Astrocyte (in vitro differentiated cells and primary cell): ENCODE data around the gene TIMM21. TPM values are rescaled to one million over a fixed set of nuclear protein-coding genes. Genes with fewer than 3 reads are reported as not detected.

ENCODE experiments used
- DNase-seq: peaks from one replicate; pipeline ENCODE4 v3.0.0-alpha.2; 2010; ENCODE audit warnings: low read depth
- FAIRE-seq: peaks from 2 replicates; lab custom pipeline; 2011; peaks lifted over from hg19 to GRCh38; lab: Jason Lieb, UNC
- H2AFZ ChIP-seq: 2 replicates; pipeline ENCODE4 v1.6.0; 2012; ENCODE audit warnings: low read depth, low read length, inconsistent platforms
- H3K27ac ChIP-seq: 2 replicates; pipeline ENCODE4 v1.5.1; 2011; ENCODE audit warnings: low read depth, low read length, inconsistent platforms
- H3K27me3 ChIP-seq: 2 replicates; pipeline ENCODE4 v1.6.0; 2011; ENCODE audit warnings: low read length, inconsistent platforms; ENCODE audit not compliant: insufficient read depth
- H3K36me3 ChIP-seq: 2 replicates; pipeline ENCODE4 v1.5.1; 2011; ENCODE audit warnings: low read length, inconsistent platforms; ENCODE audit not compliant: insufficient read depth
- H3K4me1 ChIP-seq: 2 replicates; pipeline ENCODE4 v1.5.1; 2011; ENCODE audit warnings: low read length, inconsistent platforms; ENCODE audit not compliant: insufficient read depth
- H3K4me2 ChIP-seq: 2 replicates; pipeline ENCODE4 v1.6.0; 2012; ENCODE audit warnings: low read length, inconsistent platforms
- H3K4me3 ChIP-seq: 2 replicates; pipeline ENCODE4 v1.5.1; 2011; ENCODE audit warnings: low read depth, mild to moderate bottlenecking, low read length, inconsistent platforms; ENCODE audit not compliant: insufficient read depth
- H3K79me2 ChIP-seq: 2 replicates; pipeline ENCODE4 v1.6.0; 2012; ENCODE audit warnings: mild to moderate bottlenecking, low read length, inconsistent platforms; ENCODE audit not compliant: insufficient read depth
- H3K9ac ChIP-seq: 2 replicates; pipeline ENCODE4 v1.6.0; 2012; ENCODE audit warnings: mild to moderate bottlenecking, low read length, inconsistent platforms
- H3K9me3 ChIP-seq: 2 replicates; pipeline ENCODE4 v1.5.1; 2012; ENCODE audit warnings: low read depth, mild to moderate bottlenecking, low read length, inconsistent platforms; ENCODE audit not compliant: insufficient read depth
- H4K20me1 ChIP-seq: 2 replicates; pipeline ENCODE4 v1.6.0; 2012; ENCODE audit warnings: low read length, inconsistent platforms; ENCODE audit not compliant: insufficient read depth
- H3K27ac Mint-ChIP-seq: one replicate; pipeline ENCODE4 v1.8.0; 2021; ENCODE audit warnings: mild to moderate bottlenecking, mixed read lengths; ENCODE audit not compliant: unreplicated experiment
- H3K27me3 Mint-ChIP-seq: one replicate; pipeline ENCODE4 v1.8.0; 2021; ENCODE audit warnings: low read depth, mixed read lengths; ENCODE audit not compliant: unreplicated experiment
- H3K36me3 Mint-ChIP-seq: one replicate; pipeline ENCODE4 v1.8.0; 2021; ENCODE audit warnings: low read depth, mixed read lengths; ENCODE audit not compliant: unreplicated experiment
- H3K4me1 Mint-ChIP-seq: one replicate; pipeline ENCODE4 v1.8.0; 2021; ENCODE audit warnings: low read depth, mixed read lengths; ENCODE audit not compliant: unreplicated experiment
- H3K4me3 Mint-ChIP-seq: one replicate; pipeline ENCODE4 v1.8.0; 2021; ENCODE audit warnings: mild to moderate bottlenecking, moderate library complexity, mixed read lengths; ENCODE audit not compliant: unreplicated experiment
- H3K9me3 Mint-ChIP-seq: one replicate; pipeline ENCODE4 v1.8.0; 2021; ENCODE audit warnings: mild to moderate bottlenecking, mixed read lengths; ENCODE audit not compliant: unreplicated experiment
- EZH2 ChIP-seq: IDR thresholded peaks from 2 replicates; pipeline ENCODE4 v1.6.1; 2012; ENCODE audit warnings: mild to moderate bottlenecking, low read length, inconsistent platforms; ENCODE audit not compliant: insufficient read depth
- total RNA-seq: library from RNA; stranded (reverse); gene quantifications from 2 replicates; pipeline ENCODE4 v1.2.1, GENCODE V29; 2021
- TF ChIP-seq, protein P1 (sequence below): IDR thresholded peaks from 2 replicates; pipeline ENCODE4 v1.5.1; 2011; ENCODE audit warnings: low read depth, mild to moderate bottlenecking, inconsistent platforms, low read length, moderate library complexity; ENCODE audit not compliant: insufficient read depth

Gene TIMM21
- total RNA-seq, 1 donor from 2014 or later: 25.1 TPM

- Histone ChIP-seq H3K4me2 (peak overlapping the region; percentile 100), H3K4me3 (peak overlapping the region; percentile 98), H3K4me1 (peaks cover 12% of the 10 kb centered on the region), H3K27me3 (no peaks in the 10 kb centered on the region), H2AFZ (no peak overlapping the region), H3K36me3 (peaks cover 4% of the 10 kb centered on the region), H4K20me1 (peaks cover 7% of the 10 kb centered on the region), H3K9me3 (no peaks in the 10 kb centered on the region), H3K79me2 (peaks cover 63% of the 10 kb centered on the region), H3K9ac (no peak overlapping the region), H3K27ac (no peak overlapping the region)
- H3K36me3 Mint-ChIP-seq: peaks cover 4% of the 10 kb centered on the region
- H3K27me3 Mint-ChIP-seq: no peaks in the 10 kb centered on the region
- TF ChIP-seq, protein P1, sequence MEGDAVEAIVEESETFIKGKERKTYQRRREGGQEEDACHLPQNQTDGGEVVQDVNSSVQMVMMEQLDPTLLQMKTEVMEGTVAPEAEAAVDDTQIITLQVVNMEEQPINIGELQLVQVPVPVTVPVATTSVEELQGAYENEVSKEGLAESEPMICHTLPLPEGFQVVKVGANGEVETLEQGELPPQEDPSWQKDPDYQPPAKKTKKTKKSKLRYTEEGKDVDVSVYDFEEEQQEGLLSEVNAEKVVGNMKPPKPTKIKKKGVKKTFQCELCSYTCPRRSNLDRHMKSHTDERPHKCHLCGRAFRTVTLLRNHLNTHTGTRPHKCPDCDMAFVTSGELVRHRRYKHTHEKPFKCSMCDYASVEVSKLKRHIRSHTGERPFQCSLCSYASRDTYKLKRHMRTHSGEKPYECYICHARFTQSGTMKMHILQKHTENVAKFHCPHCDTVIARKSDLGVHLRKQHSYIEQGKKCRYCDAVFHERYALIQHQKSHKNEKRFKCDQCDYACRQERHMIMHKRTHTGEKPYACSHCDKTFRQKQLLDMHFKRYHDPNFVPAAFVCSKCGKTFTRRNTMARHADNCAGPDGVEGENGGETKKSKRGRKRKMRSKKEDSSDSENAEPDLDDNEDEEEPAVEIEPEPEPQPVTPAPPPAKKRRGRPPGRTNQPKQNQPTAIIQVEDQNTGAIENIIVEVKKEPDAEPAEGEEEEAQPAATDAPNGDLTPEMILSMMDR: no peak
- no peak for TF ChIP-seq EZH2
- H3K4me3 Mint-ChIP-seq: peak overlapping the region; percentile 92
- no peak overlapping the region for H3K27ac Mint-ChIP-seq
- DNase-seq: no peak
- no peaks in the 10 kb centered on the region for H3K9me3 Mint-ChIP-seq
- FAIRE-seq: no peak
- peaks cover 3% of the 10 kb centered on the region for H3K4me1 Mint-ChIP-seq
Measured at GRCh38 chr18:74149878-74150277, 1.6 kb downstream of the TIMM21 start.

- Mint-ChIP-seq H3K9me3 (no peaks in the 10 kb centered on the region), H3K4me1 (peaks cover 5% of the 10 kb centered on the region), H3K27me3 (no peaks in the 10 kb centered on the region), H3K36me3 (peaks cover 4% of the 10 kb centered on the region), H3K27ac (no peak overlapping the region), H3K4me3 (no peak overlapping the region)
- TF ChIP-seq, protein P1: no peak
- TF ChIP-seq EZH2: no peak
- Histone ChIP-seq H3K4me2 (no peak overlapping the region), H3K9me3 (no peaks in the 10 kb centered on the region), H3K4me3 (no peak overlapping the region), H3K9ac (no peak overlapping the region), H3K27ac (no peak overlapping the region), H3K36me3 (peaks cover 14% of the 10 kb centered on the region), H4K20me1 (peaks cover 7% of the 10 kb centered on the region), H3K27me3 (no peaks in the 10 kb centered on the region), H3K4me1 (peaks cover 13% of the 10 kb centered on the region), H2AFZ (no peak overlapping the region), H3K79me2 (peaks cover 74% of the 10 kb centered on the region)
- no peak for DNase-seq
- FAIRE-seq: no peak
Measured at GRCh38 chr18:74152270-74152669, 3.9 kb downstream of the TIMM21 start.

DNA sequence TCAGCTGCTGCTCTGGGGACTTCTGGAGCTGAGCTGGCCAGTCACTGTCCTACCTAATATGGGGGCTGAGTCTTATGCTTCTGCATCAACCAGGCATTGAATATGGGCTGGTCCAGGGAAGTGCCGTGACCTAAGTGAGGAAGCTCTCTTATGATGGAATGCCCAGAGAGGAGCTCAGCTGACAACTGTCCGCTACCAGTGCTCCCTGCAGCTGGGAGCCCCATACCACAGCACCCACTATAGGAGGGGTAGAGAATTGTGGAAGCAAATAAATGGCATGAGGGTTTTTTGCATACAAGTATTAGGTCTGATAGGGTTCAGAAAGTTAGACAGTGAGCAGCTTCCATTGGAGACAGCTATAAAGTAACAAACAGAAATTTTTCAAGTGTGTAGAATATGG lies 4.5 kb downstream of the TIMM21 start:
- no peak overlapping the region for H3K9ac ChIP-seq
- no peak overlapping the region for H2AFZ ChIP-seq
- peaks cover 12% of the 10 kb centered on the region for H3K4me1 ChIP-seq
- H3K9me3 ChIP-seq: no peaks in the 10 kb centered on the region
- H3K9me3 Mint-ChIP-seq: no peaks in the 10 kb centered on the region
- H3K27me3 Mint-ChIP-seq: no peaks in the 10 kb centered on the region
- no peak overlapping the region for H3K27ac Mint-ChIP-seq
- H3K27ac ChIP-seq: peak overlapping the region; percentile 30
- no peak overlapping the region for H3K4me2 ChIP-seq
- H3K79me2 ChIP-seq: peaks cover 74% of the 10 kb centered on the region
- H3K36me3 ChIP-seq: peaks cover 16% of the 10 kb centered on the region
- H3K4me1 Mint-ChIP-seq: peaks cover 5% of the 10 kb centered on the region
- H3K36me3 Mint-ChIP-seq: peaks cover 4% of the 10 kb centered on the region
- no peak for DNase-seq
- no peak for FAIRE-seq
- TF ChIP-seq EZH2: no peak
- TF ChIP-seq, protein P1: no peak
- H3K4me3 Mint-ChIP-seq: no peak overlapping the region
- H4K20me1 ChIP-seq: peaks cover 7% of the 10 kb centered on the region
- no peak overlapping the region for H3K4me3 ChIP-seq
- H3K27me3 ChIP-seq: no peaks in the 10 kb centered on the region
